ENCODE measurements around the gene RASSF4.

Gene RASSF4

DNA sequence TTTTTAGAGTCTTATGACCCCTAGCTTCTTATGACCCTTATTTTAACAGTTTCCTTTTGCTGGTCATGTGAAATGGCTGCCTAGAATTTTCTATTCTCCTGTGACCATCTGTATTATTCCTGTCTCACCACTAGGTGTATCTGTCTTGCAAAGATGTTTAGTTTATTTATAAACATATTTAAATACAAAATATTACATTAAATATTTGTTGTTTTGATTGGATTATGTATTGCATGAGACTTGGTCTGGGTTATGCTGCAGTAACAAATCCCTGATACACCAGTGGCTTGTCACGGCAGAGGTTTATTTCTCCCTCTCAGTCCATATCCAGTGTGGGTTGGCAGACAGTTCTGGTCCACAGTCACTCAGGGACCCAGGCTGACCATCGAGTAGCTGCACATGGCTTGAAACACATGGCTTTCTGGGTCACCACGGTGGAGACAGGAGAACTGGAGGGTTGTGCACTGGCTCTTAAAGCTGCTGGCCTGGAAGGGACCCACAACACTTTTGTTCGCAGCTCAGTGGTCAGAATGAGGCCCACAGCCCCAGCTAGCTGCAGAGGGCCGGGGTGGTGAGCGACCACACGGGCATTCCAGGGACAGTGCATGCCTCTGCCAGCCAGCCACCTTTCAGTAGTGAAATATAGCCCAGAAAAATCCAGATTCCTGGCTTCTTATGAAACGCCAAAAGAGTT, 7.4 kb downstream of the RASSF4 start (continued):
- TF ChIP-seq, protein P1, sequence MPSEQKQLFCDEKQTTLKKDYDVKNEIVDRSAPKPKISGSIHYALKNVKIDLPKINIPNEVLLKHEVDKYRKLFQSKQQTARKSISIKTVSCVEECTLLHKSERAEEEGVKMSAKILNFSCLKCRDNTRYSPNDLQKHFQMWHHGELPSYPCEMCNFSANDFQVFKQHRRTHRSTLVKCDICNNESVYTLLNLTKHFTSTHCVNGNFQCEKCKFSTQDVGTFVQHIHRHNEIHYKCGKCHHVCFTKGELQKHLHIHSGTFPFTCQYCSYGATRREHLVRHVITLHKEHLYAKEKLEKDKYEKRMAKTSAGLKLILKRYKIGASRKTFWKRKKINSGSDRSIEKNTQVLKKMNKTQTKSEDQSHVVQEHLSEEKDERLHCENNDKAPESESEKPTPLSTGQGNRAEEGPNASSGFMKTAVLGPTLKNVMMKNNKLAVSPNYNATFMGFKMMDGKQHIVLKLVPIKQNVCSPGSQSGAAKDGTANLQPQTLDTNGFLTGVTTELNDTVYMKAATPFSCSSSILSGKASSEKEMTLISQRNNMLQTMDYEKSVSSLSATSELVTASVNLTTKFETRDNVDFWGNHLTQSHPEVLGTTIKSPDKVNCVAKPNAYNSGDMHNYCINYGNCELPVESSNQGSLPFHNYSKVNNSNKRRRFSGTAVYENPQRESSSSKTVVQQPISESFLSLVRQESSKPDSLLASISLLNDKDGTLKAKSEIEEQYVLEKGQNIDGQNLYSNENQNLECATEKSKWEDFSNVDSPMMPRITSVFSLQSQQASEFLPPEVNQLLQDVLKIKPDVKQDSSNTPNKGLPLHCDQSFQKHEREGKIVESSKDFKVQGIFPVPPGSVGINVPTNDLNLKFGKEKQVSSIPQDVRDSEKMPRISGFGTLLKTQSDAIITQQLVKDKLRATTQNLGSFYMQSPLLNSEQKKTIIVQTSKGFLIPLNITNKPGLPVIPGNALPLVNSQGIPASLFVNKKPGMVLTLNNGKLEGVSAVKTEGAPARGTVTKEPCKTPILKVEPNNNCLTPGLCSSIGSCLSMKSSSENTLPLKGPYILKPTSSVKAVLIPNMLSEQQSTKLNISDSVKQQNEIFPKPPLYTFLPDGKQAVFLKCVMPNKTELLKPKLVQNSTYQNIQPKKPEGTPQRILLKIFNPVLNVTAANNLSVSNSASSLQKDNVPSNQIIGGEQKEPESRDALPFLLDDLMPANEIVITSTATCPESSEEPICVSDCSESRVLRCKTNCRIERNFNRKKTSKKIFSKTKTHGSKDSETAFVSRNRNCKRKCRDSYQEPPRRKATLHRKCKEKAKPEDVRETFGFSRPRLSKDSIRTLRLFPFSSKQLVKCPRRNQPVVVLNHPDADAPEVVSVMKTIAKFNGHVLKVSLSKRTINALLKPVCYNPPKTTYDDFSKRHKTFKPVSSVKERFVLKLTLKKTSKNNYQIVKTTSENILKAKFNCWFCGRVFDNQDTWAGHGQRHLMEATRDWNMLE (tag by site-specific recombination; conservative IDR thresholded peaks at IDR 0.05; ENCODE audit: low read depth) = no peak
- TF ChIP-seq RBAK (tag by site-specific recombination; IDR thresholded peaks at IDR 0.05) = no peak
- no peak for TF ChIP-seq ZNF398 (tag by site-specific recombination; IDR thresholded peaks at IDR 0.05)

GRCh38 chr10:44967616-44968015, 8.0 kb downstream of the RASSF4 start:
- POLR2A ChIA-PET = interaction anchor here (0.6 to 1.2 kb wide), 2 partner anchors 10 to 99 kb away, joined by 3 read pairs; partner anchors contain the start of gene DEPP1
- CTCF ChIA-PET = interaction anchor here (1.2 to 2.1 kb wide), 3 partner anchors 10 to 36 kb away, joined by 3 to 5 read pairs (median 4); partner anchors contain the start of gene DEPP1
- TF ChIP-seq OSR2 (tag by site-specific recombination; IDR thresholded peaks at IDR 0.05) = no peak
- no peak for TF ChIP-seq ZNF175 (tag by site-specific recombination; IDR thresholded peaks at IDR 0.05)
- no peak for TF ChIP-seq ZBTB1 (tag by site-specific recombination; IDR thresholded peaks at IDR 0.05)
- TF ChIP-seq ZNF596 (tag by site-specific recombination; IDR thresholded peaks at IDR 0.05) = no peak
- no peak for TF ChIP-seq ZNF488 (tag by site-specific recombination; IDR thresholded peaks at IDR 0.05)
- no peak for TF ChIP-seq ZNF76 (tag by site-specific recombination; IDR thresholded peaks at IDR 0.05; ENCODE audit: borderline replicate concordance, low read depth)
- TF ChIP-seq ZNF426 (tag by site-specific recombination; IDR thresholded peaks at IDR 0.05) = no peak
- TF ChIP-seq, protein P2, sequence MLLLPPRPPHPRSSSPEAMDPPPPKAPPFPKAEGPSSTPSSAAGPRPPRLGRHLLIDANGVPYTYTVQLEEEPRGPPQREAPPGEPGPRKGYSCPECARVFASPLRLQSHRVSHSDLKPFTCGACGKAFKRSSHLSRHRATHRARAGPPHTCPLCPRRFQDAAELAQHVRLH (tag by site-specific recombination; IDR thresholded peaks at IDR 0.05) = no peak
- no peak for TF ChIP-seq ZNF112 (tag by site-specific recombination; IDR thresholded peaks at IDR 0.05)
- TF ChIP-seq ZFP3 (tag by site-specific recombination; IDR thresholded peaks at IDR 0.05; ENCODE audit: low read depth) = no peak
- TF ChIP-seq, protein P3, sequence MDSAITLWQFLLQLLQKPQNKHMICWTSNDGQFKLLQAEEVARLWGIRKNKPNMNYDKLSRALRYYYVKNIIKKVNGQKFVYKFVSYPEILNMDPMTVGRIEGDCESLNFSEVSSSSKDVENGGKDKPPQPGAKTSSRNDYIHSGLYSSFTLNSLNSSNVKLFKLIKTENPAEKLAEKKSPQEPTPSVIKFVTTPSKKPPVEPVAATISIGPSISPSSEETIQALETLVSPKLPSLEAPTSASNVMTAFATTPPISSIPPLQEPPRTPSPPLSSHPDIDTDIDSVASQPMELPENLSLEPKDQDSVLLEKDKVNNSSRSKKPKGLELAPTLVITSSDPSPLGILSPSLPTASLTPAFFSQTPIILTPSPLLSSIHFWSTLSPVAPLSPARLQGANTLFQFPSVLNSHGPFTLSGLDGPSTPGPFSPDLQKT (IDR thresholded peaks at IDR 0.05; ENCODE audit: borderline replicate concordance, low read depth, low read length) = no peak
- no peak for TF ChIP-seq HOXC10 (CRISPR knock-in tag; IDR thresholded peaks at IDR 0.05)
- no peak for TF ChIP-seq ZFHX2 (tag by site-specific recombination; conservative IDR thresholded peaks at IDR 0.05)
- TF ChIP-seq ZIC2 (tag by site-specific recombination; IDR thresholded peaks at IDR 0.05) = no peak
- TF ChIP-seq KLF7 (tag by site-specific recombination; IDR thresholded peaks at IDR 0.05; ENCODE audit: borderline replicate concordance) = no peak
- TF ChIP-seq ZNF133 (tag by site-specific recombination; IDR thresholded peaks at IDR 0.05) = no peak
- TF ChIP-seq AEBP2 (tag by site-specific recombination; IDR thresholded peaks at IDR 0.05; ENCODE audit: borderline replicate concordance) = no peak
- H3K36me3 ChIP-seq (ENCODE audit: control insufficient read depth in 2 of 2, insufficient read depth in 1 of 2, low read length in 2 of 2) = peaks cover 0 to 17% of the 10 kb centered on the region in 2 experiments; a peak in 1 of 3 replicates
- H3K27ac ChIP-seq (ENCODE audit: extremely low read depth, low read depth, low read length) = no peak overlapping the region
- H3K4me3 ChIP-seq (ENCODE audit: low read depth, low read length) = no peak overlapping the region
- peaks cover 8% of the 10 kb centered on the region; the same call in 1 of the 2 replicates for H3K4me1 ChIP-seq (ENCODE audit: control insufficient read depth, insufficient read depth, low read length)
- no peaks in the 10 kb centered on the region for H3K9me3 ChIP-seq (ENCODE audit: control insufficient read depth, insufficient read depth, low read depth, low read length)
